ENCODE data around the gene SLC35D2.
A peak's percentile ranks its signal among the peaks of the same experiment; 100 is the strongest.
"Not testable (repeated sequence)": the region's sequence is repeated elsewhere in the genome, so short reads cannot be mapped to it uniquely, and the experiment has no call there.

Gene SLC35D2

DNA sequence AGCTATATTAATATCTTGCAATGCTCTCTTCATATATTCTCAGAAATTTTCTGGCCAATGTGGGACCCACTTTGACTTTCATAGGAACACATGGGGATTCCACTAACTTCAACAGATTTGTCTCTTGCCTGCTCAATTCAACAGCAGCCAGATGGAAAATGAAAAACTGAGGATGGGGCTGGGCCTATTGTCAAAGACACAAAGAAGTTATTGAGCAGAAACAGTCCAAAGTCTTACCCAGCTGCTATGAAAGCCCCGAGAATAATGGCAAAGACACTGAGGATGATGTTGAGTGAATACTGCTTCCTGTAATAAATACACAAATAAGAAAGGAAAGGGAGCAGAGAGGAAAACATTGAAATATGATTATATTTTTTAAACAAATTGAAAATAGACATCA is 32.6 kb downstream of the SLC35D2 start:
- peak; percentile 78 for DNase-seq

DNA sequence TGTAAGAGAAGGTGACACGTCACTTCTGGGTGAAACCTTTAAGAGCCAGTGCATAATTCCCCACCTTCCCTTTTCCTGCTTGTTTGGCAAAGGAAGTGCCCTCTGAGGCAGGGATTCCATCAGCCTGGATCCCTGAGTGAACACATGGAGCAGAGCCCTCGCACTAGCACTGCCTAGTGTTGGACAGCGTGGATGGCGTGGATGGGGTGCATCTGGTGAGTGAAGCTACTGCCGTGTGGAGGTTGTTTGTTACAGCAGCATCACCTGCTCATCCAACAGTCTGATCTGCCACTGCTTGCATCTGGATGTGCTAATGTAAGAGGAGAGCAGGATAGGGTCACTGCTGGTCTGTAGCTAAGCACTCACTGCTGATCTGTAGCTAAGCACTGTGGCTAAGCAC is 35.2 kb downstream of the SLC35D2 start:
- no peak for DNase-seq

DNA sequence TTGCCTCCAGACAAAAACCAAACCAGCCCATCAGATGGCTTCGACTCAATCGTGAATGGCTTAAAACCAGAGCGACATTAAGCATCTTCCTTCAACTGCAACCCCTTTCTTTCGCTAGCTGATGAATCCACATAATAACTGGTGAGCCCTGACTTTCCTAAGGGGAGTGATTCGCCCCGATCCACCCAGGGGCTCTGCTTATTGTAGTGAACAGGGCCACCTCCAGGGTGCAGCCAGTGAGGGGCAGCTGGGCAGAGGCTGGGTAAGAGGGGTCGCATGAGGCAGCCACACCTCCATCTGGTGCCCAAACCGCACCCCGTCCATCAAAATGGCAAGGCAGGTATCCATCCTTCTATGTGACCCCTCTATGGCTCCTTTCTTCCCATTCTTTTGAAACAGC is 38.0 kb downstream of the SLC35D2 start:
- no peak for DNase-seq

DNA sequence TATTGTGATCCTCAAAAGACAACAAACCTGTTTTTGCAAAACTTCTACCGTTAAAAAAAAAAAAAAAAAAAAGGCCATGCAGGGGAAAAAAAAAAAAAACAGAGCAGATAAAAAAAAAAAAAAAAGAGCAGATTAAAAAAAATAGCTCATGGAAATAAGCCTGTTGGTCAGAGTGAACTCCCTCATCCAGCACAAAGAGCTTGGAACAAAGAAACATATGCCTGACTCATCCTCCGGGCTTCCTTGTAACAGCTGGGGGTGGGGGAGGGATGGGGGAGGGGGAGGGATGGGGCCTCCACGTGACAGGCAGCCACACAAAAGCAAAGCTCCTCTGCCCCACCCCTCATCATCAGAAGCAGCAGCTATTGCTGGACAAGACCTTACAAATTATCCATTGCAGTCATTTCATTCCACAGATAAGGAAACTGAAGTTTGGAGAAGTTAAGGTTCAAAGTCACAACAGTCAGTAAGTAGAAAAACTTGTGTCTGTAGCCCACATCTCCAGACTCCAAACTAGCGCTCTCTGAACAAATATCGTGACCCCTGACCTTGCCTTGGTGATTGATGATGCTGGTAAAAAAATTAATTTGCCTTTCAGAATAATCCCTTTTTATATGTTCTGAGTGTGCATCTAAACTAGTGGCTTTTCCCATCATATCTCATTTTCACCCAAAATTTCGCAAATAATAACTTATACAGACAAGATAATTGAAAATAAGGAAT is 38.9 kb downstream of the SLC35D2 start:
- DNase-seq: peak; percentile 69

DNA sequence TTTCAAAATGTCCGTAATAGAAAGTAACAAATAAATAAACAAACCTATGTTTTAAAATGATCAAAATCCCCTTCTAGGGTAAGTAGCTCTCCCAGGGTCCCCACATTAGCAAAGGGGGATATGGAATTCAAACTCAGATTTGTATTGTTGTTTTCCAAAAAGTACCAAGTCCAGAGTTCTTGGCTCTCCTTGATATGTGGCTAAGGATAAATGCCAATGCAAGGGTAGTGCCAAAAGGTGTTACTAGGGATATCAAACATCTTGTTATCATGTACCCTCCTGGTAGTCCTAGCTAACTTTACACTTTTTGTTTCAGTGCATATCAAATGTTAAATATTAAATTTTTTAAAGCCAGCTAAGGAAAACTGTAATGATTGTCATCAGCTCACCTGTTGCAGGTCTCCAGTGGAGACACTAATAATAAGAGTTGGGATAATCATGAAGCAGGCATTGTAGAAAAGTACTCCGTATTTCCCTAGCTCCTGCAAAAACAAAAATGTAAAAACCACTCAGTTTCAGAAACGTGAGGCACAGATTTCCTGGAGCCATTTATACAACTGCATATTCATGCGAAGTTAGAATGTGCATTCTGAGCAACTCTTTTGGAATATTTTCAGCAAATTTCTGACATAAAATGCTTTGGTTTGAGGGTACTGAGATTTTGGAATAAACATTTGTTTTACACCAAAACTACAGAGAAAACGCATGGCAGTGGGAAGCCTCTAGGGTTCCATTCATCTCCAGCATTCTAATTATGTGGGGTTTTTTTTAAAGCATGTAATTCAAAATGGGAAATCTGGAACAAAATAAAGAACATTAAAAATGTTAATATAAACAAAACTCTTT is 39.8 kb downstream of the SLC35D2 start:
- no peak for DNase-seq

DNA sequence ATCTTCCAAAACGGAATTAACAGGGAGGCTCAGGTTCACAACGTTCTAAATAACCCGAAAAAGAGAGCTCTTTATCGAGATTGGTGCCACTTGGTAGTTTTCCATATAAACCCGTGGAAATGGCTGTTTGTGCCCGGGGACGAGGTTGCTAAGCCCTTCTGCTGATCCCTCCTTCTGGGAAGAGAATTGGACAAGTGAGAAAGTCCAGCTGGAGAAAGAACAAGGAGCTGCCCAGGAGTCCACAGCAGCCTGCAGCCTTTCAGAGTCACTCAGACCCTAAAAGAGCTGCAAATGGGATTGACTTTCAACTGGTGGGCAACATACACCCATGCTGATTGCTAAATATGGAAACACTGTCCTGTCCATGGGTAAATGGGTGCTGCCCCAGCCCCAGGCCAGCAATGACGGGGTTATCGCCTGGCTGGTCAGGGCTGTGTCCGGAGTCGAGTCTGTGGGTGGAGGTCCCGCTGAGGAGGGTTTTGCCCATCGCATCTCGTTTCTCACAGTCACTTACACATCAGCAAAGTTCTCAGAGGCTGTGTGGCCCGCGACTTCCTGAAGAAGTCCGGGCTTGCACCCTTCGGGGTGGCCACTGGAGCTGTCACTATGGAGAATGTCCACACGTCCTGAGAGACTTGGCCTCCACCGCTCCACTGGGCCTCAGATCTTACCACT is 40.8 kb downstream of the SLC35D2 start:
- no peak for DNase-seq

DNA sequence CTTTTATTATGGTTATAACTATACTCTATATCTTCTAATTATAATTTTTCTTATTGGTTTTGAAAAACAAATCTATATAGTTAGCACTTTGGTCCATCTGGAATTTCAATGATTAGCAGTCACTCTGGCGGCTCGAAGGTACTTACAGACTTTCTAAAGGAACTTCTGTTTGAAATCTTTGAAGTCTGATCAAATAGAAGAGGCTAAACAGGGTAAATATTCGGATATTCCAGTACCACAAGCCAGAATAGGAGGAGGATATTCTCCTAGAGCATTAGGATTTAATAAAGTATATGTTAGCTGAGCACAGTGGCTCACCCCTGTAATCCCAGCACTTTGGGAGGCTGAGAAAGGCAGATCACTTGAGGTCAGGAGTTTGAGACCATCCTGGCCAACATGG is 42.8 kb downstream of the SLC35D2 start:
- no peak for DNase-seq

DNA sequence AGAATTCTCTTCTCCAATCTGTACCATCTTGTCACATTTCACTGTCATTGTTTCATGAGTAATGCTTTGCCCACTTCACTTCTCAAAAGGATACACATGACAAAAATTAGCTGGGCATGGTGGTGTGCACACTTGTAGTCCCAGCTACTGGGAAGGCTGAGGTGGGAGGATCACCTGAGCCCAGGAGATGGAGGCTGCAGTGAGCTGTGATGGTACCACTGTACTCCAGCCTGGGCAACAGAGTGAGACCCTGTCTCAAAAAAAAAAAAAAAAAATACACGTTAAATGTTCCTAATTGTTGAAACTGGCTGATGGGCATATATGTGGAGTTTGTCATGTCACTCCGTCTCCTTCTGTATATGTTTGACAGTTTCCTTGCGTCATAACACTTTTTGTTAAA is 45.2 kb downstream of the SLC35D2 start:
- no peak for DNase-seq

DNA sequence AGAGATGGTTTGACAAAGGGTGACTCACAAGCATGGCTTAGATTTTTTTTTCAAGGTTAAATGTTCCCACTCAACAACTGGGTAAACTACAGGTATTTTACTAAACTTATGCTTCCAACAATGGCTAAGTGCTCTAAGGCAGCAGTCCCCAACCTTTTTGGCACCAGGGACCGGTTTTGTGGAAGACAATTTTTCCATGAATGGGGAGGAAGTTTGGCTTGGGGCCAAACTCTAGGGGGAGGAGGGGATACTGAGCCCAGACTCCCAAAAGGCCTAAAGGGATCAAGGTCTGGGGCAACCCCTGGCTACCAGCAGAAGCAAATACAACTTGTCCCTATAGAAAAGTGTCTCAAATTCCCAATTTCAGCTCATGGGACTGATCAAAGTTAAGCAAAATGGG is 49.6 kb downstream of the SLC35D2 start:
- DNase-seq: no peak

DNA sequence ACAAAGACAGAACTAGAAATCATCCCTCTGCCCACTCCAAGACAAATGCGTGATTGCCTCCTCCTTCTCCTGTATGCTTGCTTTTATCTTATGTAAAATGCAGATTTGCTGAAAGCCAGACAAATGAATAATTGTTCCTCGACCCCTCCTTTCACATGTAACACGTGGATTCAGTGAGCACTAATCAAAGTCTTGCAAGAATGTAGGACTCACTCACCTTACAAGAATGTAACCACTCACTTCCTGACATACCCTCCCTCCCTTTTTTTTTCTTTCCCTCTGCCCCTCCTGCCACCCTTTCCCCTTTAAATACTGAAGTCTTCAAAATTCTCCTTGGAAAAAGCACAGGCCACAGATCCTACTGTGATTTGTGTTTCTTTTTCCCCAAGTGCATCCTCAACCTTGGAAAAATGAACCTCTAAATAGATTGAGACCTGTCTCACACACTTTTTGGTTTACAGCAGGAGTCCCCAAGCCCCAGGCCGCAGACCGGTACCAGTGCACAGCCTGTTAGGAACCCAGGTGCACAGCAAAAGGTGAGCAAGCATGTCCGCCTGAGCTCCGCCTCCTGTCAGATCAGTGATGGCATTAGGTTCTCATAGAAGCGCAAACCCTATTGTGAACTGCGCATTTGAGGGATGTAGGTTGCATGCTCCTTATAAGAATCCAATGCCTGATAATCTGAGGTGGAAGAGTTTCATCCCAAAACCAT is 52.1 kb downstream of the SLC35D2 start:
- no peak for DNase-seq

DNA sequence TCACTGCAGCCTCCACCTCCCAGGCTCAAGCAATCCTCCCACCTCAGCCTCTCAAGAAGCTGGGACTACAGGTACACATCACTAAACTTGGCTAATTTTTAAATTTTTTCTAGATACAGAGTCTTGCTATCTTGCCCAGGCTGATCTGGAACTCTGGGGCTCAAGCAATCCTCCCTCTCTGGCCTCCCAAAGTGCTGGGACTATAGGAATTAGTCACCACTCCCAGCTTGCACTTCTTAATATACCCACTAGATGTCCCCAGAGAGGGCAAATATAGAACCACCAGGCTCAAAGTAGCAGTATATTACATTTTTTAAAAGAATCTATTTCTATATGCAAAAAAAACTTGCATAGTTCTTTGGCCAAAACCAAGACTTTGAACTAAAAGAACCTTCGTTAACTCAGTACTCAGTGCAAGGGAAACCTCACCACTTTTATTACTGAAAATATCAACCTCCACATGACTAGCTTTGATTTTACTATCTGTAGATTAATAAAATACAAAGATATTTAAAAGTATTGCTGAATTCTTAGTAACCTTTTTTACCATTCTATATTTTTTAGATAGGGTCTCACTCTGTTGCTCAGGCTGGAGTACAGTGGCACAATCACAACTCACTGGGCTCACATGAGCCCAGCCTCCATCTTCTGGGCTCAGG is 55.7 kb downstream of the SLC35D2 start:
- DNase-seq: peak; percentile 65

DNA sequence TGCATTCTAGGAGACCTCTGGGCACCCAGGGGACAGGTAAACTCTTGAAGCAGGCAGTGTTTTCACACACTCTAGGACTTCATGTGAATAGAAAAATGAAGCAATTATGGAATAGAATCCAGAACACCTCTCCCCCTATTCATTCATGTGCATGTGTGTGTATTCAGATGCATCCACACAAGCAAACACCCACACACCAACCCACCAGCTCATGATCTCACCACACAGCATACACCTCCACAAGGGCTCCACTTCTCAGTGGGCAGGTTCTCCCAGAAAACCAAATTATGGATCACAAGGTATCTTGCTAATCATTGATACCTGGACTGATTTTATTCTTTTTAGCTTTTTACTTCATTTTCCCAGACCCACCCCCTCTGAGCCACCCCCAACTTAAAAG is 60.3 kb downstream of the SLC35D2 start:
- no peak for DNase-seq

DNA sequence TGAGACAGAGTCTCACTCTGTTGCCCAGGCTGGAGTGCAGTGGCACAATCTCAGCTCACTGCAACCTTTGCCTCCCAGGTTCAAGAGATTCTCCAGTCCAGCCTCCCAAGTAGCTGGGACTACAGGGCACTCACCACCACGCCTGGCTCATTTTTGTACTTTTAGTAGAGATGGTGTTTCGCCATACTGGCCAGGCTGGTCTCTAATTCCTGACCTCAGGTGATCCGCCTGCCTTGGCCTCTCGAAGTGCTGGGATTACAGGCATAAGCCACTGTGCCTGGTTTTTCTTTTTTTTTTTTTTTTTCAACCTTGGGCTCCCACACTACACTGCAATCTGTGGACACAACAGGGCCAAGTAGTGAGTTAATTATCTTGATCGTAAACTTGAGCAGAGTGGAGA is 60.8 kb downstream of the SLC35D2 start:
- DNase-seq: not testable (repeated sequence)

DNA sequence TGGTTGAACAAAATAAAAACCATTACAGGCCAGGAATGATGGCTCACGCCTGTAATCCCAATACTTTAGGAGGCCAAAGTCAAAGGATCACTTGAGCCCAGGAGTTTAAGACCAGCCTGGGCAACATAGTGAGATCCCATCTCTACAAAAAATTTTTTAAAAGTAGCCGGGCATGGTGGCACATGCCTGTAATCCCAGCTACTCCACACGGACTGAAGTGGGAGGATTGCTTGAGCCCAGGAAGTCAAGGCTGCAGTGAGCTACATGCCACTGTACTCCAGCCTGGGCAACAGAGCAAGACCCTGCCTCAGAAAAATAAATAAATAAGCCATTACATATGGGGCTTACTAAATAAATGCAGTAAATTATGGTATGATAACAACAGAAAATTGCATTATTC is 61.3 kb downstream of the SLC35D2 start:
- not testable (repeated sequence) for DNase-seq

DNA sequence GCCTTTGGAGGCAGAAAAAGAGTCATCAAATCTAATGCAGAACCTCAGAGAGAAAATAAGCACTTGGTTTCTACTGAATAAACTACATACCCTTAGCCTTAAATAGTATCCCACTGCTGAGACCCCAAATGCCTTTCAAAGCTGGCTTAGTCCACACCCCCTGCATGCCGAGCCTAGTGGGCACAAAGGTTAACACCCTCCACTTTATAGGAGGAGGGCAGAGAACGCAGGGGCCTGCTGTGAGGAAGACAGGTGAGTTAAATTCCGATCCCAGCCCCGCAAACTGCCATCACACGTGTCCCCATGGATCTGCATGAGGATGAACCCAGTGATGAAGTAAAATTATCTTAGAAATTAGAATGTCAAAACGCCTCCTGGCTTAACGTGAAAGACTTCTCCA is 62.0 kb downstream of the SLC35D2 start:
- DNase-seq: no peak

DNA sequence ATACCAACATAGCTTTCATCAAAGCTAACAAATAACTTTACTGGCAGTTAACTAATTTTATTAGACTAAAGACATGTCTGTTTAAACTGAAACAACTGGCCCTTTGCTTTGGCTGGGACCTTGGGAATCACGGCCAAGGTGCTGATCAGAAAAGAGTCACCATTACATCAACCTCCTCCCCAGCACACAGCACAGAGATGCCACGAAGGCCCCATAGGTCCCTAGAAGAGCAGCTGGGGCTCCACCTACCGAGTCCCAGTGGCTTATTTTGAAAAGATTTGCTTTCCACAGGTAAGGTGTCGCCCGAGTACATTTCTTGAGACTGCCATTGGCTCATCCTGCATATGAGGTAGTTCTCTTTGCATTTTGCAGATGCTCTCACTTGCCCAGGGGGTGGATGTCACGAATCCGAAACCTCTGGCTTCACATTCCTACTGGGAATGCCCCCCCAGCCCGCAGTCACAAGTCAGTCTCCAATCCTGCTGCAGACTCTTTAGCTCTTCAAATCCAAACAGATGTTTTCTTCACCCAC is 62.7 kb downstream of the SLC35D2 start:
- no peak for DNase-seq

DNA sequence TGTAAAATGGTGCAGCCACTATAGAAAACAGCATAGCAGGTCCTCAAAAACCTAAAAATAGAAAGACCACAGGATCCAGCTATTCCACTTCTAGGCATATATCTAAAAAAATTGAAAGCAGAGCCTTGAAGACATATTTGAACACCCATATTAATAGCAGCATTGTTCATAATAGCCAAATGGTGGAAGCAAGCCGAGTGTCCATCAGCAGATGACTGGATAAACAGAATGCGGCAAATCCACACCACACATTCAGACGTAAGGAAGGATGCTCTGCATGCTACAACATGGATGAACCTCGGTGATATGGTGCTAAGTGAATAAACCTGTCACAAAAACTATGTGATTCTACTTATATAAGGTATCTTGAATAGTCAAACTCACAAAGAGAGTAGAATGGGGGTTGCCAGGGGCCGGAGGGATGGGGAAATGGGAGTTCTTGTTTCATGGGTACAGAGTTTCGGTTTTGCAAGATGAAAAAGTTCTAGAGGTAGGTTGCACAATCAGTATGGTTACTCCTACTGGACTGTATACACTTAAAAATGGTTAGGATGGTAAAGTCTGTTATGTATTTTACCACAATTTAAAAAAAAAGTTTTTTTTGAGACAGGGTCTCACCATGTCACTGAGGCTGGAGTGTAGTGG is 64.5 kb downstream of the SLC35D2 start:
- DNase-seq: no peak

DNA sequence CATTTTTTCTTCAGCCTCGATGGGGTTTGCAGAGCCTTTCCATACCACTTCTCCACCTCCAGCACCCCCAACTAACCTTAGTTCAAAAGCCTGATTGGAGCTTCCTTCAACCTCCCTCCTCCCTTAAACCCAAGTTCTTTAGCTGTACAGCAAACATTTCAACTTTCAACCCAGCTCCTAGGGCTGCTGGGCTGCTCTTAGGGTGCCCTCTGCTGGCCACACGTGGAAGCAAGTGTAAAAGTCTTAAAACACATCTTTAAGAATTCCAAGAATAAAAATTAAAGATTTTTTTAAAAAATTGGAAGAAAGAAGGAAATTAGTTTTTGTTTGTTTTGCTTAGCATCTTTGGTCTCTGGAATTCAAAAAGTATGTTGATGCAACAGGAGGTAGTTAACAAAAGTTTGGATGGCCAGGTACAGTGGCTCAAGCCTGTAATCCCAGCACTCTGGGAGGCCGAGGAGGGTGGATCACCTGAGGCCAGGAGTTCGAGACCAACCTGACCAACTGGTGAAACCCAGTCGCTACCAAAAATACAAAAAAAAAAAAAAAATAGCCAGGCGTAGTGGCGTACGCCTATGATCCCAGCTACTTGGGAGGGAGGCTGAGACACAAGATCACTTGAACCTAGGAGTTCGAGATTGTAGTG is 66.1 kb downstream of the SLC35D2 start:
- peak; percentile 63 for DNase-seq

DNA sequence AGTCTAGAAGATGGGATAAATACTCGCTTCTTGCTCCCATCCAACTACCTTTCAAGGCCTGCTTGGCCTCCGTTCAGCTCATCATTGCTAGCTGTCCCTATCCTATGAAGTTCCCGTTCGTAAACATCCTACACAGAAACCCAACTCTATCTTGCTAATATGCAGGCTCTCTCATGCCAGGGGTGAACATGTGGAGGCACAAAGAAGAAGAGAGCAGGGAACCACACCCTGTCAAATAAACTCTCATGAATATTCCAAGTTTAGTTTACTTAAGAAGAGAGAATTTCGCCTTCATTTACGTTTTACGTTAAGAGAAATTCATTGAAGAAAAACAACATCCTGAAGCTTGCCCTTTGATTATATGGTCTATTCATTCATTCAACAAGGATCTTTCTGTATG is 73.7 kb downstream of the SLC35D2 start:
- DNase-seq: no peak

DNA sequence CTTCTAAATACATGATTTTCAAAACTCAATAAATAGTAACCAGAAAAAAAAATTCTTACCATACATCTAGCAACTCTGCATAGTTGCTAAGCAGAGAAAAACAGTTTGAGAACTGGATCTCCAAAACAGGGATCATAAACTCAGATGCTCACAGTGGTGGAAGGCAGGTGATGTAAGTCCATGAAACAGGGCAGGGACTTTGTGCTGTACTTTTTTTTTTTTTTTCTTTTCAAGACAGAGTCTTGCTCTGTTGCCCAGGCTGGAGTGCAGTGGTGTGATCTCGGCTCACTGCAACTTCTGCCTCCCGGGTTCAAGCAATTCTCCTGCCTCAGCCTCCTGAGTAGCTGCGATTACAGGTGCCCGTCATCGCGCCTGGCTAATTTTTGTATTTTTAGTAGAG is 76.6 kb downstream of the SLC35D2 start:
- not testable (repeated sequence) for DNase-seq

DNA sequence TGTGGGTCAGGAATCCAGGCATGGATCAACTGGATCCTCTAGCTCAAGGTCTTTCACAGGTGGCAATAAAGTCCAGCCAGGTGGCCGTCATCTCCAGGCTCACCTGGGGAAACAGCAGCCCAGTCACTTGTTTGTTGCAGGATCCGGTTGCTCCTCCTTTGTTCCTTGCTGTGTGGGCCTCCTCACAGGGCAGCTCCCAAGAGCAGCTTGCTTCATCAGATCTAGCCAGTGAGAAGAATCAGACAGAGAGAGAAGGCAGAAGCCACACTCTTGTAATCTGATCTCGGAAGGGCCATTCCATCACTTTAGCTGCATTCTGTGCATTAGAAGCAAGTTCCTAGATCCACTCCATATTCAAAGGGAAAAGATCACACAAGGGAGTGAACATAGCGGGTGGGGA is 78.3 kb downstream of the SLC35D2 start:
- no peak for DNase-seq
